ENCODE data around the gene PVALEF.
A peak's percentile ranks its signal among the peaks of the same experiment; 100 is the strongest.

The PVALEF gene

GRCh38 chr17:81128774-81129173, 36.5 kb upstream of the PVALEF start:
- TF ChIP-seq CTCF (IDR thresholded peaks at IDR 0.05; ENCODE audit: low read depth, low read length): no peak
- no peaks in the 10 kb centered on the region for H3K36me3 ChIP-seq
- no peaks in the 10 kb centered on the region for H3K27me3 ChIP-seq
- peaks cover 15% of the 10 kb centered on the region for H3K4me1 ChIP-seq
- H3K9me3 ChIP-seq: no peaks in the 10 kb centered on the region
- H3K4me3 ChIP-seq (ENCODE audit: low read depth, low read length): no peak overlapping the region
- DNase-seq: no peak

GRCh38 chr17:81129289-81129688, 36.0 kb upstream of the PVALEF start:
- H3K4me3 ChIP-seq (ENCODE audit: low read depth, low read length): no peak overlapping the region
- no peaks in the 10 kb centered on the region for H3K9me3 ChIP-seq
- peaks cover 15% of the 10 kb centered on the region for H3K4me1 ChIP-seq
- TF ChIP-seq CTCF (IDR thresholded peaks at IDR 0.05; ENCODE audit: low read depth, low read length): peak; percentile 27
- H3K36me3 ChIP-seq: no peaks in the 10 kb centered on the region
- no peak for DNase-seq
- no peaks in the 10 kb centered on the region for H3K27me3 ChIP-seq

DNA sequence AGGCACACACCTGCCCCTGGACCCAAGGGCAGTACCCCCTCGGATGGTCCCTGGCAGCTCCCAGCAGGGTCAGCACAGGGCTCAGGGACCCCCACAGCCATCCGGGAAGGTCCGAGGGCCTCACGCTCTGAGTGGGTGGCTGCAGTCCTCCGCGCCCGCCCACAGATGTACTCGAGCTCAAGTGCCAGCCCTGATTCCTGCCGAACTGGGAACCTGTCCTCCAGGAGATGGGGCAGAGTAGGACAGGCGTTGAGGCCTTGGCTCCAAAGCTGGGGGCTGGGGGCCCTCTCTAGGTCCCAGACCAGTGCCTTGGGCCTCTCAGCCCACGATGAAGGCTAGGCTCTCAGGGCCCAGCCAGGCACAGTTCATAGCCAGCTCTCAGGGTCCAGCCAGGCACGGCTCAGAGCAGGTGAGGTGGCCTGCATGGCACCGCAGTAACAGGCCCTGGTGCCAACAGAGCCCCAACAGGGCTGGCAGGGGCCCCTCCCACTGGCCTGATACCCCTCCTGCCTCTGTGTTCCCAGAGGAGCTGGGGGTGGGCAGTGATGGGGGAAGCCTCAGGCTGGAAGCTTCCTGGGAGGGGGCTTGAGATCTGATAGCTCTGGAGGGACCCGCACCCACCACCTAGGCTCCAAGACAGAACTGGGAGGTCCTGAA, 35.5 kb upstream of the PVALEF start:
- Histone ChIP-seq H3K4me1 (peaks cover 15% of the 10 kb centered on the region), H3K36me3 (no peaks in the 10 kb centered on the region), H3K4me3 (ENCODE audit: low read depth, low read length) (no peak overlapping the region), H3K9me3 (no peaks in the 10 kb centered on the region), H3K27me3 (no peaks in the 10 kb centered on the region)
- DNase-seq: no peak
- no peak for TF ChIP-seq CTCF (IDR thresholded peaks at IDR 0.05; ENCODE audit: low read depth, low read length)

DNA sequence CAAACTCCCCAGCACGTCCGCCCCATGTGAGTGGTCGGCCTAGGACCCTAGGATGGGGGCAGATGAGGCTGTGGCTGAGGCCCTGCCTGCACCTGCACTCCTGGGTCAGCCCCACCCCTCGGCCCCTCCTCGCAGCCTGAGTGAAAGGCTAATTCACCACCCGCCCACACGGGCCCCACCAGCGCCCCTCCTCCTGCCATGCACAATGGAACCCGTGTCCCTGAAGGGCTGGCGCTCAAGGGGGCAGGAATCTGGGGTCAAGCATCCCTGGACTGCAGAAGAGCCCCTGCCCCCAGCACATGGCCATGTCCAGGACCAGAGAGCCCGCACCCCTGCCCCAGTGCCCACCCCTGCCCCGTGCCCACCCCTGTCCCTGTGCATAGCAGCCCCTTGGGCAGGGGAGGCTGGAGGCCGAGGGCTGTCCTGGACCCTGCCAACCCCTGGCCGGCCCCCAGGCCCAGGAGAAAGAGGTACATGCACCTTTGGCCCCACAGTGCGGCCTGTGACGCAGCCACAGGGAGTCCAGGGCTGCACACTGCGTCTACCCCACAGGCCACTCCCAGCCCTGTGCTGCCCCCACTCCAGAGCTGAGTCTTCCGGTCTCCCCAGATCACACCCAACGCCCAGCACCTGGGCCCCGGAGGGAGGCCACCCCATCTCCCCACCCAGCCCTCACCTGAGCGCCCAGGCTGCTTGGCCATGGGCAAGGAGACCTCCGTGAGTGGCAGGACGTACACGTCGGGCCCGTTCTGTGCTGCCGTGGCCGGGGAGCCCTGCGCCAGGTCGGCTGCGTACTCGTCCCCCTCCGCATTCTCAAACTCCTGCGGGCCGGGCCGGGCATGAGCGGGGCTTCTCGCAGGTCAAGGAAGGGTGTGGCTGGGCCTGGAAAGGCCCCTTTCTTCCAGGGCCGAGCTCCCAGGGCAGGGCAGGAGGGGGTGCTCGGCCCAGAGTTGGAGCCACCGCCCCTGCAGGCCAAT, 34.6 kb upstream of the PVALEF start:
- no peak for DNase-seq
- no peak overlapping the region for H3K4me3 ChIP-seq (ENCODE audit: low read depth, low read length)
- H3K4me1 ChIP-seq: peaks cover 10% of the 10 kb centered on the region; the same call in 1 of the 2 replicates
- H3K27me3 ChIP-seq: no peaks in the 10 kb centered on the region
- H3K36me3 ChIP-seq: no peaks in the 10 kb centered on the region
- no peaks in the 10 kb centered on the region for H3K9me3 ChIP-seq
- no peak for TF ChIP-seq CTCF (IDR thresholded peaks at IDR 0.05; ENCODE audit: low read depth, low read length)

DNA sequence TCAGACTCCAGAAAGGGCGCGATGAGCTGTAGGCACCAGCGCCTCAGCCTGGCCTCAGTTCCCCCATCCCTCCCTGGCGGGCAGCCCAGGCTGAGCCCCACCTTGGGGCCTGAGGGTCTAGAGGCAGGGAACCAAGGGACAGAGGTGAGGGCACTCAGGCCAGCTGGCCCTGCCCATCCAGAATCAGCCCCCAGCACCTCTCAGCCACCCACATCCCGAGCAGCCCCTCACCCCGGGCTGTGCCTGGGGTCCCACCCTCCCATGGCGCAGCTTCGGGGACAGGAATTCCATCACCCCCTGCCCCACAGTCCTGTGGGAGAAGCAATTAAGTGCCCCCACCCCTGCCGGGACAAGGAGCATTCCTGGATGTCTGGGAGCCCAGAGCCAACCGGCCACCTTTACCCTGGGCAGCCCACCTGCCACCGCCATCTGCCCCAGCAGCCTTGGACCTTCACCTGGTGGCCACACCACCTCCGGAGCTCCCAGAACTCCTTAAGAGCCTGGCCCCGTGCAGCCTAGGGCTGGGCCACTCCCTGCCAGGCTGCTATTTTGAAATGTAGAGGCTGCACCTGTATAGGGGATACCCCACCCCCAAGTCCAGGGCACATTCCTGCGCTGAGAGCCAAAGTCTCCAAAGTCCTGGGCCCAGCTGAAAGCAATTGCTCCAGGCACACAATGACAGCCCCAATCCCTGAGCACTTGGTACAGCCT, 33.7 kb upstream of the PVALEF start:
- no peaks in the 10 kb centered on the region for H3K9me3 ChIP-seq
- H3K4me3 ChIP-seq (ENCODE audit: low read depth, low read length): no peak overlapping the region
- H3K27me3 ChIP-seq: no peaks in the 10 kb centered on the region
- peaks cover under 1% of the 10 kb centered on the region; the same call in 1 of the 2 replicates for H3K4me1 ChIP-seq
- TF ChIP-seq CTCF (IDR thresholded peaks at IDR 0.05; ENCODE audit: low read depth, low read length): no peak
- DNase-seq: no peak
- no peaks in the 10 kb centered on the region for H3K36me3 ChIP-seq
